ENCODE results near the gene AHSG. TPM values are rescaled to one million over a fixed set of nuclear protein-coding genes. Genes with fewer than 3 reads are reported as not detected.

Gene AHSG
- total and polyA plus RNA-seq, 2 experiments from 2014 or later = 0.10 to 0.18 TPM

GRCh38 chr3:186598108-186598784 lies 14.6 kb upstream of the AHSG start:
- H3K4me1 ChIP-seq (ENCODE audit: insufficient read depth) = no peaks in the 10 kb centered on the region
- no peaks in the 10 kb centered on the region for H3K36me3 ChIP-seq (ENCODE audit: insufficient read depth)
- H3K27me3 Mint-ChIP-seq (ENCODE audit: insufficient read depth, low read depth, poor library complexity) = peaks cover 3% of the 10 kb centered on the region
- no peaks in the 10 kb centered on the region for H3K36me3 Mint-ChIP-seq (ENCODE audit: low read depth)
- H3K27ac ChIP-seq (ENCODE audit: low read depth) = no peak overlapping the region
- no peak for TF ChIP-seq ZNF462 (CRISPR knock-in tag; IDR thresholded peaks at IDR 0.05)
- no peak for TF ChIP-seq JUNB (IDR thresholded peaks at IDR 0.05; ENCODE audit: unreplicated experiment)
- no peak for TF ChIP-seq ZNF114 (CRISPR knock-in tag; IDR thresholded peaks at IDR 0.05)
- TF ChIP-seq, protein P1, sequence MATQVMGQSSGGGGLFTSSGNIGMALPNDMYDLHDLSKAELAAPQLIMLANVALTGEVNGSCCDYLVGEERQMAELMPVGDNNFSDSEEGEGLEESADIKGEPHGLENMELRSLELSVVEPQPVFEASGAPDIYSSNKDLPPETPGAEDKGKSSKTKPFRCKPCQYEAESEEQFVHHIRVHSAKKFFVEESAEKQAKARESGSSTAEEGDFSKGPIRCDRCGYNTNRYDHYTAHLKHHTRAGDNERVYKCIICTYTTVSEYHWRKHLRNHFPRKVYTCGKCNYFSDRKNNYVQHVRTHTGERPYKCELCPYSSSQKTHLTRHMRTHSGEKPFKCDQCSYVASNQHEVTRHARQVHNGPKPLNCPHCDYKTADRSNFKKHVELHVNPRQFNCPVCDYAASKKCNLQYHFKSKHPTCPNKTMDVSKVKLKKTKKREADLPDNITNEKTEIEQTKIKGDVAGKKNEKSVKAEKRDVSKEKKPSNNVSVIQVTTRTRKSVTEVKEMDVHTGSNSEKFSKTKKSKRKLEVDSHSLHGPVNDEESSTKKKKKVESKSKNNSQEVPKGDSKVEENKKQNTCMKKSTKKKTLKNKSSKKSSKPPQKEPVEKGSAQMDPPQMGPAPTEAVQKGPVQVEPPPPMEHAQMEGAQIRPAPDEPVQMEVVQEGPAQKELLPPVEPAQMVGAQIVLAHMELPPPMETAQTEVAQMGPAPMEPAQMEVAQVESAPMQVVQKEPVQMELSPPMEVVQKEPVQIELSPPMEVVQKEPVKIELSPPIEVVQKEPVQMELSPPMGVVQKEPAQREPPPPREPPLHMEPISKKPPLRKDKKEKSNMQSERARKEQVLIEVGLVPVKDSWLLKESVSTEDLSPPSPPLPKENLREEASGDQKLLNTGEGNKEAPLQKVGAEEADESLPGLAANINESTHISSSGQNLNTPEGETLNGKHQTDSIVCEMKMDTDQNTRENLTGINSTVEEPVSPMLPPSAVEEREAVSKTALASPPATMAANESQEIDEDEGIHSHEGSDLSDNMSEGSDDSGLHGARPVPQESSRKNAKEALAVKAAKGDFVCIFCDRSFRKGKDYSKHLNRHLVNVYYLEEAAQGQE (IDR thresholded peaks at IDR 0.05; ENCODE audit: unreplicated experiment) = no peak
- TF ChIP-seq EZH2phosphoT487 (IDR thresholded peaks at IDR 0.05; ENCODE audit: unreplicated experiment) = no peak
- no peak for TF ChIP-seq EZH2 (IDR thresholded peaks at IDR 0.05; ENCODE audit: low read depth, unreplicated experiment)
- TF ChIP-seq CREB1 (CRISPR knock-in tag; IDR thresholded peaks at IDR 0.05; ENCODE audit: low read depth) = no peak
- TF ChIP-seq ETS1 (IDR thresholded peaks at IDR 0.05) = no peak
- TF ChIP-seq CTCF (conservative IDR thresholded peaks at IDR 0.05; ENCODE audit: low read depth in 2 of 2) = no peak
- TF ChIP-seq NANOG (IDR thresholded peaks at IDR 0.05; ENCODE audit: borderline replicate concordance) = no peak
- no peak for TF ChIP-seq POLR2AphosphoS5 (IDR thresholded peaks at IDR 0.05; ENCODE audit: low read depth)
- no peak for TF ChIP-seq ZNF331 (CRISPR knock-in tag; IDR thresholded peaks at IDR 0.05; ENCODE audit: low read depth)
- no peak for TF ChIP-seq STAT1 (IDR thresholded peaks at IDR 0.05; ENCODE audit: unreplicated experiment)
- ATAC-seq = no peak
- H3K4me3 Mint-ChIP-seq = no peak overlapping the region
- DNase-seq (ENCODE audit: low spot score) = no peak
- H2AFZ ChIP-seq = no peak overlapping the region
- H3F3A ChIP-seq (replicated peaks; ENCODE audit: low read depth) = no peaks in the 10 kb centered on the region
- no peaks in the 10 kb centered on the region for H4K20me1 ChIP-seq (replicated peaks; ENCODE audit: insufficient read depth)
- no peak overlapping the region for H3K27ac Mint-ChIP-seq
- no peaks in the 10 kb centered on the region for H3K27me3 ChIP-seq (ENCODE audit: insufficient read depth)
- no peaks in the 10 kb centered on the region; the same call in 2 of the 3 replicates for H3K9me3 Mint-ChIP-seq
- H3K4me1 Mint-ChIP-seq = peaks cover 9% of the 10 kb centered on the region
- H3K9me2 ChIP-seq (ENCODE audit: insufficient read depth) = no peaks in the 10 kb centered on the region
- no peak overlapping the region for H3K4me2 ChIP-seq
- no peak overlapping the region for H3K4me3 ChIP-seq
- no peaks in the 10 kb centered on the region for H3K79me2 ChIP-seq (replicated peaks; ENCODE audit: insufficient read depth)
